ENCODE data around the gene CFAP20DC.
A peak's percentile ranks its signal among the peaks of the same experiment; 100 is the strongest.

Gene CFAP20DC

GRCh38 chr3:58888087-58888486 lies 161.7 kb downstream of the CFAP20DC start:
- H3K4me3 ChIP-seq (ENCODE audit: low read depth, low read length): no peak overlapping the region
- no peak for TF ChIP-seq CTCF (IDR thresholded peaks at IDR 0.05; ENCODE audit: control insufficient read depth, extremely low read depth, insufficient read depth)
- peak; percentile 14 for DNase-seq (ENCODE audit: low read depth)

GRCh38 chr3:58884453-58884852 lies 165.4 kb downstream of the CFAP20DC start:
- TF ChIP-seq CTCF (IDR thresholded peaks at IDR 0.05; ENCODE audit: control insufficient read depth, extremely low read depth, insufficient read depth): no peak
- H3K4me3 ChIP-seq (ENCODE audit: low read depth, low read length): no peak overlapping the region
- no peak for DNase-seq (ENCODE audit: low read depth)

- no peak for TF ChIP-seq CTCF (IDR thresholded peaks at IDR 0.05; ENCODE audit: control insufficient read depth, extremely low read depth, insufficient read depth)
- H3K4me3 ChIP-seq (ENCODE audit: low read depth, low read length): no peak overlapping the region
- no peak for DNase-seq (ENCODE audit: low read depth)
Observed at GRCh38 chr3:58880182-58880581, 169.6 kb downstream of the CFAP20DC start.

DNA sequence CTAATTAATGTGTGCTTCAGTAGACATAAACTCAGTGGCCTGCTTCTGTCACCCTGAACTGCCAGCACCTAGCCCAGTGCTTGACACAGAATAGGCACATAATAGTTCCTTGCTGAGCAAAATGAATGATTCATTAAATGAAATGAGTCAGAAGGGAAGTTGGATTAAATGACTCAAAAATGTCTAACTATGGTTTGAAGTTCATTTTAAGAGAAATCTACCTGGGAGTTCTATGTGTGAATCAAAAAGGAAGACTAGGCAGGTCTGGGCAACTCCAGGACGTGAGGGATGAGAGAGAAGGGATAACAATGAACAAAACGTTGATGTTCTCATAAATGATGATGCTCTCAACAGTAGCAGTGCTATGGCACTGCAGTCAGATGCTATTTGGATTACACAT lies 175.0 kb downstream of the CFAP20DC start:
- no peak overlapping the region for H3K4me3 ChIP-seq (ENCODE audit: low read depth, low read length)
- no peak for TF ChIP-seq CTCF (IDR thresholded peaks at IDR 0.05; ENCODE audit: control insufficient read depth, extremely low read depth, insufficient read depth)
- DNase-seq (ENCODE audit: low read depth): no peak

- no peak for DNase-seq (ENCODE audit: low read depth)
- no peak for TF ChIP-seq CTCF (IDR thresholded peaks at IDR 0.05; ENCODE audit: control insufficient read depth, extremely low read depth, insufficient read depth)
- no peak overlapping the region for H3K4me3 ChIP-seq (ENCODE audit: low read depth, low read length)
Observed at GRCh38 chr3:58874248-58874741, 175.5 kb downstream of the CFAP20DC start.

GRCh38 chr3:58868097-58868779 lies 181.6 kb downstream of the CFAP20DC start:
- H3K4me3 ChIP-seq (ENCODE audit: low read depth, low read length): no peak overlapping the region
- no peak for TF ChIP-seq CTCF (IDR thresholded peaks at IDR 0.05; ENCODE audit: control insufficient read depth, extremely low read depth, insufficient read depth)
- DNase-seq (ENCODE audit: low read depth): no peak

GRCh38 chr3:58867621-58868020 lies 182.2 kb downstream of the CFAP20DC start:
- H3K4me3 ChIP-seq (ENCODE audit: low read depth, low read length): no peak overlapping the region
- TF ChIP-seq CTCF (IDR thresholded peaks at IDR 0.05; ENCODE audit: control insufficient read depth, extremely low read depth, insufficient read depth): no peak
- no peak for DNase-seq (ENCODE audit: low read depth)

Measured in LNCaP clone FGC (cell line).